HG03097 (cell line): Measurements from ENCODE around the gene ERMP1.
"Not testable (repeated sequence)": the region's sequence is repeated elsewhere in the genome, so short reads cannot be mapped to it uniquely, and the experiment has no call there.

ENCODE experiments used
- ATAC-seq: cut with Tn5 transposase; IDR thresholded peaks from one replicate; pipeline ENCODE4 v1.9.1; 2021; ENCODE audit not compliant: unreplicated experiment, low FRiP score

The ERMP1 gene

GRCh38 chr9:5832538-5833529 lies at the start of gene ERMP1:
Gene ERMP1 (minus strand): TSS chr9:5833117. CDS start chr9:5833027, 90 bp downstream.
- ATAC-seq = peak; percentile 70

- ATAC-seq = not testable (repeated sequence)
Measured at GRCh38 chr9:5882244-5883012, 49.5 kb upstream of the ERMP1 start.

- ATAC-seq = no peak
Measured at GRCh38 chr9:5879419-5880181, 46.7 kb upstream of the ERMP1 start.

GRCh38 chr9:5876711-5877110 lies 43.8 kb upstream of the ERMP1 start:
- no peak for ATAC-seq

- ATAC-seq = no peak
Measured at GRCh38 chr9:5876026-5876425, 43.1 kb upstream of the ERMP1 start.

GRCh38 chr9:5874048-5874447 lies 41.1 kb upstream of the ERMP1 start:
- ATAC-seq = no peak

GRCh38 chr9:5873439-5873838 lies 40.5 kb upstream of the ERMP1 start:
- no peak for ATAC-seq

GRCh38 chr9:5872511-5872910 lies 39.6 kb upstream of the ERMP1 start:
- no peak for ATAC-seq

GRCh38 chr9:5871785-5872184 lies 38.9 kb upstream of the ERMP1 start:
- no peak for ATAC-seq

GRCh38 chr9:5870691-5871090 lies 37.8 kb upstream of the ERMP1 start:
- no peak for ATAC-seq

GRCh38 chr9:5870020-5870339 lies 37.1 kb upstream of the ERMP1 start:
- no peak for ATAC-seq

GRCh38 chr9:5869315-5870019 lies 36.5 kb upstream of the ERMP1 start:
- no peak for ATAC-seq

- ATAC-seq = no peak
Measured at GRCh38 chr9:5868235-5868634, 35.3 kb upstream of the ERMP1 start.

GRCh38 chr9:5866685-5867084 lies 33.8 kb upstream of the ERMP1 start:
- no peak for ATAC-seq

GRCh38 chr9:5866272-5866671 lies 33.4 kb upstream of the ERMP1 start:
- no peak for ATAC-seq

- no peak for ATAC-seq
Measured at GRCh38 chr9:5864446-5864845, 31.5 kb upstream of the ERMP1 start.

GRCh38 chr9:5863092-5863746 lies 30.3 kb upstream of the ERMP1 start:
- no peak for ATAC-seq

GRCh38 chr9:5858833-5859232 lies 25.9 kb upstream of the ERMP1 start:
- no peak for ATAC-seq

- ATAC-seq = no peak
Measured at GRCh38 chr9:5857928-5858327, 25.0 kb upstream of the ERMP1 start.
